Measurements from ENCODE around the gene SLC47A2. TPM values are rescaled to one million over a fixed set of nuclear protein-coding genes. Genes with fewer than 3 reads are reported as not detected.

The SLC47A2 gene
- total and polyA plus RNA-seq, 2 of the 13 experiments (the other 11 are each of a cell fraction or from before 2014, with no cell fraction given): 0.04 TPM; not detected in 1

DNA sequence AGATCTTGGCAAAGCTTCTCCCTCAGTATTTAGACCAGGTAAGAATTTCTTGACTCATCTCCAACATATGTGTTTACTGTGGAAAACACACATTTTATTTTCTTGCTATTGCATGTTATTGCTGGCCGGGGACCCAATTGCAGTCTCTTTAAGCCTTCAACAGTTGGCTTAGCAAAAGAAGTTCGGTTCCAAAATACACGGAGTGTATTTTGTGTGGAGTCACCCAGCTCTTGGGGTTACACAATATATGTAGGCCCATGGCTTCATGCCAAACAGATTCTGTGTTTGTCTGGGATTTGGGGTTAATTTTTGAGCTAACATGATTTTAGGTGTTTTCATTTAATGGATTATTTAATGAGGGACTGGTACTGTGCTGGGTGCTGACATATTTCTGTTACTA lies 63.8 kb downstream of the SLC47A2 start:
- Histone ChIP-seq H3K4me3 (replicated peaks in 1 of 3; ENCODE audit: insufficient read depth in 1 of 3, low read depth in 2 of 3, low read length in 3 of 3) (peak overlapping the region in 2 of 3 experiments; percentile 20 to 86; a peak in 1 of 6 replicates), H3K4me1 (ENCODE audit: insufficient read depth, low read length) (peaks cover 63% of the 10 kb centered on the region), H3K27me3 (ENCODE audit: control insufficient read depth in 1 of 2, insufficient read depth in 2 of 2, low read length in 2 of 2) (no peaks in the 10 kb centered on the region; a peak in 1 of 5 replicates), H4K20me1 (ENCODE audit: insufficient read depth, low read length) (no peaks in the 10 kb centered on the region), H3K27ac (ENCODE audit: extremely low read length, insufficient read depth, low read length) (peak overlapping the region; percentile 56), H3K79me2 (ENCODE audit: insufficient read depth, low read length) (peaks cover 75% of the 10 kb centered on the region), H3K4me2 (ENCODE audit: low read depth, low read length) (peak overlapping the region; percentile 85), H3K9ac (ENCODE audit: insufficient read depth, low read depth, low read length) (0 out of 2 replicates have a peak overlapping the region, but pooled peaks have one; percentile 85), H3K36me3 (replicated peaks in 1 of 2; ENCODE audit: control insufficient read depth in 1 of 2, insufficient read depth in 2 of 2, low read length in 2 of 2) (peaks cover 8 to 45% of the 10 kb centered on the region in 2 experiments), H2AFZ (ENCODE audit: low read length) (no peak overlapping the region), H3K9me3 (ENCODE audit: low read length) (no peaks in the 10 kb centered on the region)
- FAIRE-seq (no peak), DNase-seq (ENCODE audit: low spot score) (no peak), ATAC-seq (no peak)
- 29% methylated on average over 3 of the region's 3 CpGs for WGBS (ENCODE audit: low lambda C conversion rate)
- ChIA-PET CTCF (ENCODE audit: low intra/inter-chr PET ratio, low total read pairs) (no interaction called here), POLR2A (interaction anchor here (1.1 to 2.8 kb wide), 4 partner anchors 8 to 275 kb away, joined by 3 to 16 read pairs (median 6); partner anchors contain the start of gene MAPK7)
- BruUV-seq (replicated peaks): no TSS peak
- intact Hi-C loops (cut with micrococcal nuclease; ENCODE audit: unreplicated experiment): no loop called here
- in situ Hi-C loops (cut with HindIII; ENCODE audit: extremely low pct_ligation_motif_present, low pct_unique_long_range_greater_than_20kb): no loop called here
- TF ChIP-seq, protein P1, sequence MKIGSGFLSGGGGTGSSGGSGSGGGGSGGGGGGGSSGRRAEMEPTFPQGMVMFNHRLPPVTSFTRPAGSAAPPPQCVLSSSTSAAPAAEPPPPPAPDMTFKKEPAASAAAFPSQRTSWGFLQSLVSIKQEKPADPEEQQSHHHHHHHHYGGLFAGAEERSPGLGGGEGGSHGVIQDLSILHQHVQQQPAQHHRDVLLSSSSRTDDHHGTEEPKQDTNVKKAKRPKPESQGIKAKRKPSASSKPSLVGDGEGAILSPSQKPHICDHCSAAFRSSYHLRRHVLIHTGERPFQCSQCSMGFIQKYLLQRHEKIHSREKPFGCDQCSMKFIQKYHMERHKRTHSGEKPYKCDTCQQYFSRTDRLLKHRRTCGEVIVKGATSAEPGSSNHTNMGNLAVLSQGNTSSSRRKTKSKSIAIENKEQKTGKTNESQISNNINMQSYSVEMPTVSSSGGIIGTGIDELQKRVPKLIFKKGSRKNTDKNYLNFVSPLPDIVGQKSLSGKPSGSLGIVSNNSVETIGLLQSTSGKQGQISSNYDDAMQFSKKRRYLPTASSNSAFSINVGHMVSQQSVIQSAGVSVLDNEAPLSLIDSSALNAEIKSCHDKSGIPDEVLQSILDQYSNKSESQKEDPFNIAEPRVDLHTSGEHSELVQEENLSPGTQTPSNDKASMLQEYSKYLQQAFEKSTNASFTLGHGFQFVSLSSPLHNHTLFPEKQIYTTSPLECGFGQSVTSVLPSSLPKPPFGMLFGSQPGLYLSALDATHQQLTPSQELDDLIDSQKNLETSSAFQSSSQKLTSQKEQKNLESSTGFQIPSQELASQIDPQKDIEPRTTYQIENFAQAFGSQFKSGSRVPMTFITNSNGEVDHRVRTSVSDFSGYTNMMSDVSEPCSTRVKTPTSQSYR (CRISPR knock-in tag; IDR thresholded peaks at IDR 0.05; ENCODE audit: borderline replicate concordance): no peak
- TF ChIP-seq STAG1 (CRISPR knock-in tag; IDR thresholded peaks at IDR 0.05) (no peak), RBFOX2 (IDR thresholded peaks at IDR 0.05; ENCODE audit: low read depth, low read length) (no peak), CEBPG (CRISPR knock-in tag; IDR thresholded peaks at IDR 0.05) (peak; percentile 41; the same call in 1 of the 2 replicates), KDM3A (CRISPR knock-in tag; IDR thresholded peaks at IDR 0.05; ENCODE audit: low read depth) (no peak), GATAD2A (CRISPR knock-in tag; IDR thresholded peaks at IDR 0.05) (peak; percentile 16; the same call in 1 of the 2 replicates), KLF12 (CRISPR knock-in tag; IDR thresholded peaks at IDR 0.05; ENCODE audit: borderline replicate concordance) (no peak), PAWR (CRISPR knock-in tag; IDR thresholded peaks at IDR 0.05; ENCODE audit: borderline replicate concordance) (no peak), ZNF207 (IDR thresholded peaks at IDR 0.05; ENCODE audit: borderline replicate concordance) (no peak), MATR3 (CRISPR knock-in tag; IDR thresholded peaks at IDR 0.05) (no peak), CEBPB (IDR thresholded peaks at IDR 0.05; ENCODE audit: borderline replicate concordance, low read depth, low read length) (peak; percentile 25; the same call in 1 of the 2 replicates)
- TF ChIP-seq, protein P2, sequence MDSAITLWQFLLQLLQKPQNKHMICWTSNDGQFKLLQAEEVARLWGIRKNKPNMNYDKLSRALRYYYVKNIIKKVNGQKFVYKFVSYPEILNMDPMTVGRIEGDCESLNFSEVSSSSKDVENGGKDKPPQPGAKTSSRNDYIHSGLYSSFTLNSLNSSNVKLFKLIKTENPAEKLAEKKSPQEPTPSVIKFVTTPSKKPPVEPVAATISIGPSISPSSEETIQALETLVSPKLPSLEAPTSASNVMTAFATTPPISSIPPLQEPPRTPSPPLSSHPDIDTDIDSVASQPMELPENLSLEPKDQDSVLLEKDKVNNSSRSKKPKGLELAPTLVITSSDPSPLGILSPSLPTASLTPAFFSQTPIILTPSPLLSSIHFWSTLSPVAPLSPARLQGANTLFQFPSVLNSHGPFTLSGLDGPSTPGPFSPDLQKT (CRISPR knock-in tag; IDR thresholded peaks at IDR 0.05; ENCODE audit: borderline replicate concordance): no peak
- TF ChIP-seq, protein P3, sequence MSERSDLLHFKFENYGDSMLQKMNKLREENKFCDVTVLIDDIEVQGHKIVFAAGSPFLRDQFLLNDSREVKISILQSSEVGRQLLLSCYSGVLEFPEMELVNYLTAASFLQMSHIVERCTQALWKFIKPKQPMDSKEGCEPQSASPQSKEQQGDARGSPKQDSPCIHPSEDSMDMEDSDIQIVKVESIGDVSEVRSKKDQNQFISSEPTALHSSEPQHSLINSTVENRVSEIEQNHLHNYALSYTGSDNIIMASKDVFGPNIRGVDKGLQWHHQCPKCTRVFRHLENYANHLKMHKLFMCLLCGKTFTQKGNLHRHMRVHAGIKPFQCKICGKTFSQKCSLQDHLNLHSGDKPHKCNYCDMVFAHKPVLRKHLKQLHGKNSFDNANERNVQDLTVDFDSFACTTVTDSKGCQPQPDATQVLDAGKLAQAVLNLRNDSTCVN (CRISPR knock-in tag; IDR thresholded peaks at IDR 0.05; ENCODE audit: borderline replicate concordance): no peak
- TF ChIP-seq, protein P4, sequence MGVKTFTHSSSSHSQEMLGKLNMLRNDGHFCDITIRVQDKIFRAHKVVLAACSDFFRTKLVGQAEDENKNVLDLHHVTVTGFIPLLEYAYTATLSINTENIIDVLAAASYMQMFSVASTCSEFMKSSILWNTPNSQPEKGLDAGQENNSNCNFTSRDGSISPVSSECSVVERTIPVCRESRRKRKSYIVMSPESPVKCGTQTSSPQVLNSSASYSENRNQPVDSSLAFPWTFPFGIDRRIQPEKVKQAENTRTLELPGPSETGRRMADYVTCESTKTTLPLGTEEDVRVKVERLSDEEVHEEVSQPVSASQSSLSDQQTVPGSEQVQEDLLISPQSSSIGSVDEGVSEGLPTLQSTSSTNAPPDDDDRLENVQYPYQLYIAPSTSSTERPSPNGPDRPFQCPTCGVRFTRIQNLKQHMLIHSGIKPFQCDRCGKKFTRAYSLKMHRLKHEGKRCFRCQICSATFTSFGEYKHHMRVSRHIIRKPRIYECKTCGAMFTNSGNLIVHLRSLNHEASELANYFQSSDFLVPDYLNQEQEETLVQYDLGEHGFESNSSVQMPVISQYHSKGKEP (CRISPR knock-in tag; IDR thresholded peaks at IDR 0.05): no peak
- TF ChIP-seq, protein P5, sequence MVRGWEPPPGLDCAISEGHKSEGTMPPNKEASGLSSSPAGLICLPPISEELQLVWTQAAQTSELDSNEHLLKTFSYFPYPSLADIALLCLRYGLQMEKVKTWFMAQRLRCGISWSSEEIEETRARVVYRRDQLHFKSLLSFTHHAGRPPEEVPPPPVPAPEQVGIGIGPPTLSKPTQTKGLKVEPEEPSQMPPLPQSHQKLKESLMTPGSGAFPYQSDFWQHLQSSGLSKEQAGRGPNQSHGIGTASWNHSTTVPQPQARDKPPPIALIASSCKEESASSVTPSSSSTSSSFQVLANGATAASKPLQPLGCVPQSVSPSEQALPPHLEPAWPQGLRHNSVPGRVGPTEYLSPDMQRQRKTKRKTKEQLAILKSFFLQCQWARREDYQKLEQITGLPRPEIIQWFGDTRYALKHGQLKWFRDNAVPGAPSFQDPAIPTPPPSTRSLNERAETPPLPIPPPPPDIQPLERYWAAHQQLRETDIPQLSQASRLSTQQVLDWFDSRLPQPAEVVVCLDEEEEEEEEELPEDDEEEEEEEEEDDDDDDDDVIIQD (CRISPR knock-in tag; IDR thresholded peaks at IDR 0.05; ENCODE audit: low read depth): no peak
- TF ChIP-seq, protein P6, sequence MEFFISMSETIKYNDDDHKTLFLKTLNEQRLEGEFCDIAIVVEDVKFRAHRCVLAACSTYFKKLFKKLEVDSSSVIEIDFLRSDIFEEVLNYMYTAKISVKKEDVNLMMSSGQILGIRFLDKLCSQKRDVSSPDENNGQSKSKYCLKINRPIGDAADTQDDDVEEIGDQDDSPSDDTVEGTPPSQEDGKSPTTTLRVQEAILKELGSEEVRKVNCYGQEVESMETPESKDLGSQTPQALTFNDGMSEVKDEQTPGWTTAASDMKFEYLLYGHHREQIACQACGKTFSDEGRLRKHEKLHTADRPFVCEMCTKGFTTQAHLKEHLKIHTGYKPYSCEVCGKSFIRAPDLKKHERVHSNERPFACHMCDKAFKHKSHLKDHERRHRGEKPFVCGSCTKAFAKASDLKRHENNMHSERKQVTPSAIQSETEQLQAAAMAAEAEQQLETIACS (CRISPR knock-in tag; IDR thresholded peaks at IDR 0.05): no peak
